Caco-2 (cell line): ENCODE measurements around the gene WDFY4. TPM values are rescaled to one million over a fixed set of nuclear protein-coding genes. Genes with fewer than 3 reads are reported as not detected.

Experiments used
- BruUV-seq: library from RNA; stranded (reverse); fragments of 400-500 nt; replicated peaks from 2 replicates; lab custom pipeline; 2021; lab: Mats Ljungman, UMichigan
- CTCF ChIA-PET: fragments of 300-600 bp; sonication (Branson Sonifier 250); formaldehyde crosslinking; loops from one replicate; lab custom pipeline; 2022; ENCODE audit warnings: antibody characterized with exemption; lab: Charles Lee
- POLR2A ChIA-PET: fragments of 300-600 bp; sonication (Branson Sonifier 250); formaldehyde crosslinking; loops from one replicate; lab custom pipeline; 2022; ENCODE audit warnings: antibody characterized with exemption; lab: Charles Lee
- DNase-seq, 2 experiments: peaks; one replicate each; pipeline versions ENCODE4 v3.0.0 to v3.0.0-alpha.2; 2020 to 2022
- H3K27me3 ChIP-seq: replicated peaks from 2 replicates; pipeline ENCODE4 v1.6.0; 2011; ENCODE audit warnings: low read length; ENCODE audit not compliant: control insufficient read depth, insufficient read depth
- H3K36me3 ChIP-seq: 2 replicates; pipeline ENCODE4 v1.5.1; 2011; ENCODE audit warnings: low read length; ENCODE audit not compliant: control insufficient read depth, insufficient read depth
- H3K4me1 ChIP-seq: fragments of 250-450 bp; sonication (Bioruptor Pico); 2 replicates; pipeline ENCODE4 v1.5.1; 2020; ENCODE audit warnings: mild to moderate bottlenecking
- H3K4me3 ChIP-seq: 2 replicates; pipeline ENCODE4 v1.5.1; 2011; ENCODE audit warnings: low read depth, mild to moderate bottlenecking, control low read depth, low read length
- H3K9me3 ChIP-seq: fragments of 250-450 bp; sonication (Bioruptor Pico); 2 replicates; pipeline ENCODE4 v1.5.1; 2020; ENCODE audit warnings: mild to moderate bottlenecking, moderate library complexity
- H3K27ac Mint-ChIP-seq: one replicate; pipeline ENCODE4 v1.8.0; 2022; ENCODE audit warnings: mixed read lengths; ENCODE audit not compliant: unreplicated experiment
- H3K27me3 Mint-ChIP-seq: one replicate; pipeline ENCODE4 v1.8.0; 2022; ENCODE audit warnings: mixed read lengths; ENCODE audit not compliant: insufficient read depth, unreplicated experiment
- H3K36me3 Mint-ChIP-seq: one replicate; pipeline ENCODE4 v1.8.0; 2022; ENCODE audit warnings: mild to moderate bottlenecking, mixed read lengths; ENCODE audit not compliant: insufficient read depth, unreplicated experiment
- H3K4me1 Mint-ChIP-seq: one replicate; pipeline ENCODE4 v1.8.0; 2022; ENCODE audit warnings: low read depth, mixed read lengths; ENCODE audit not compliant: unreplicated experiment
- H3K4me3 Mint-ChIP-seq: one replicate; pipeline ENCODE4 v1.8.0; 2022; ENCODE audit warnings: mild to moderate bottlenecking, moderate library complexity, mixed read lengths; ENCODE audit not compliant: unreplicated experiment
- H3K9me3 Mint-ChIP-seq: one replicate; pipeline ENCODE4 v1.8.0; 2022; ENCODE audit warnings: mixed read lengths; ENCODE audit not compliant: unreplicated experiment
- intact Hi-C: fragments of 100-400 bp; cut with micrococcal nuclease; formaldehyde crosslinking; loops from one replicate; pipeline ENCODE4 v1.10.0; 2022; ENCODE audit not compliant: unreplicated experiment
- total RNA-seq: library from RNA; stranded (reverse); gene quantifications from 2 replicates; pipeline ENCODE4 v1.2.3, GENCODE V29; 2022
- TF ChIP-seq, protein P1 (sequence below), 2 experiments: fragments of 200-600 bp in 1 of 2; IDR thresholded peaks; 1 replicate in 1 of 2; 2 replicates in 1 of 2; pipeline versions ENCODE4 v1.5.1 to v1.8.0; 2011 to 2022; ENCODE audit warnings: antibody characterized with exemption in 1 of 2, control low read depth in 1 of 2, inconsistent platforms in 1 of 2, low read depth in 1 of 2, low read length in 1 of 2, mild to moderate bottlenecking in 1 of 2, moderate library complexity in 1 of 2; ENCODE audit not compliant: insufficient read depth in 1 of 2, severe bottlenecking in 1 of 2, unreplicated experiment in 1 of 2

Gene WDFY4
- total RNA-seq, 1 experiment from 2014 or later = not detected

DNA sequence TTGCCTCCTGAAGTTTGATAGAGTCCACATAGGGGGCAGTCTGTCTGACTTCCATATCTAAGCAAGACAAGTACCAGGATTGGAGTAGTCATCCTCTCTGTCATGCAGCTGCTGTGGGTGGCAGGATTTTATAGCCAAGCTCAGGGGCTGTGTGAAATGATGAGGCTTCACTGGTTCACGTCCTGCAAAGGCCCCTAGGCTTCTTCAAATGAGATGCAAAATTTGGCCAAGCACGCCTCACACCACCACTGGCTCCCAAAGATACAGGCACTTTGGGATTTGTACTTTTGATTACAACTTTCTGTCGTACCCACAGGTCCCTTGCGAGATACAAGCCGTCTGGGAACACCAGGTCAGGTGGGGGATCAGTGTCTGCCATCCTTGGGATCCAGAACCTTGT lies 67.1 kb downstream of the WDFY4 start:
- intact Hi-C loops = no loop called here
- ChIA-PET CTCF (no interaction called here), POLR2A (no interaction called here)
- Histone ChIP-seq H3K36me3 (no peaks in the 10 kb centered on the region), H3K4me1 (no peaks in the 10 kb centered on the region), H3K27me3 (no peaks in the 10 kb centered on the region), H3K4me3 (no peak overlapping the region), H3K9me3 (no peaks in the 10 kb centered on the region)
- H3K27ac Mint-ChIP-seq = no peak overlapping the region
- no peak overlapping the region for H3K4me3 Mint-ChIP-seq
- H3K36me3 Mint-ChIP-seq = no peaks in the 10 kb centered on the region
- DNase-seq = no peak
- H3K27me3 Mint-ChIP-seq = peaks cover 23% of the 10 kb centered on the region
- BruUV-seq = no TSS peak
- TF ChIP-seq, protein P1, sequence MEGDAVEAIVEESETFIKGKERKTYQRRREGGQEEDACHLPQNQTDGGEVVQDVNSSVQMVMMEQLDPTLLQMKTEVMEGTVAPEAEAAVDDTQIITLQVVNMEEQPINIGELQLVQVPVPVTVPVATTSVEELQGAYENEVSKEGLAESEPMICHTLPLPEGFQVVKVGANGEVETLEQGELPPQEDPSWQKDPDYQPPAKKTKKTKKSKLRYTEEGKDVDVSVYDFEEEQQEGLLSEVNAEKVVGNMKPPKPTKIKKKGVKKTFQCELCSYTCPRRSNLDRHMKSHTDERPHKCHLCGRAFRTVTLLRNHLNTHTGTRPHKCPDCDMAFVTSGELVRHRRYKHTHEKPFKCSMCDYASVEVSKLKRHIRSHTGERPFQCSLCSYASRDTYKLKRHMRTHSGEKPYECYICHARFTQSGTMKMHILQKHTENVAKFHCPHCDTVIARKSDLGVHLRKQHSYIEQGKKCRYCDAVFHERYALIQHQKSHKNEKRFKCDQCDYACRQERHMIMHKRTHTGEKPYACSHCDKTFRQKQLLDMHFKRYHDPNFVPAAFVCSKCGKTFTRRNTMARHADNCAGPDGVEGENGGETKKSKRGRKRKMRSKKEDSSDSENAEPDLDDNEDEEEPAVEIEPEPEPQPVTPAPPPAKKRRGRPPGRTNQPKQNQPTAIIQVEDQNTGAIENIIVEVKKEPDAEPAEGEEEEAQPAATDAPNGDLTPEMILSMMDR (IDR thresholded peaks at IDR 0.05; ENCODE audit: insufficient read depth in 1 of 2, low read depth in 1 of 2, low read length in 1 of 2, severe bottlenecking in 1 of 2, unreplicated experiment in 1 of 2) = no peak
- H3K9me3 Mint-ChIP-seq = no peaks in the 10 kb centered on the region
- no peaks in the 10 kb centered on the region for H3K4me1 Mint-ChIP-seq

DNA sequence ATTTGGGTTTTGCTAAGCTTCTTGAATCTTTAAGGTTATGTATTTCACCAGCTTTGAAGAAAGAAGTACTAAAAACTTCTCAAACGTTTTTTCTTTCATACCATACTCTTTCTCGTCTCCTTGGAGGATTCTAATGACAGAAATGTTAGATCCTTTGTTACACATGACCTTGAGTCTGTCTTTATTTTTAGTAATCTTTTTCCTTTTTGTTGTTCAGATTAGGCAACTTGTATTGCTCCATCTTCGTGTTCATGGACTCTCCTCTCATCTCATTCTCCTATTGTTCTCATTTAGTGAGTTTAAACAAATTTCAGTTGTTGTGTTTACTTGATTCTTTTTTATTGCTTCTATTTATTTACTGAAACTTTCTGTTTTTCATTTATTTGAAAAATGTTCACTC lies 73.7 kb downstream of the WDFY4 start:
- Mint-ChIP-seq H3K9me3 (no peaks in the 10 kb centered on the region), H3K4me1 (no peaks in the 10 kb centered on the region), H3K4me3 (no peak overlapping the region), H3K36me3 (no peaks in the 10 kb centered on the region), H3K27me3 (peaks cover 48% of the 10 kb centered on the region), H3K27ac (no peak overlapping the region)
- no peaks in the 10 kb centered on the region for H3K4me1 ChIP-seq
- DNase-seq = no peak
- H3K27me3 ChIP-seq = peaks cover 3% of the 10 kb centered on the region
- no peaks in the 10 kb centered on the region for H3K9me3 ChIP-seq
- TF ChIP-seq, protein P1 (IDR thresholded peaks at IDR 0.05; ENCODE audit: insufficient read depth in 1 of 2, low read depth in 1 of 2, low read length in 1 of 2, severe bottlenecking in 1 of 2, unreplicated experiment in 1 of 2) = no peak
- CTCF ChIA-PET = no interaction called here
- no peak overlapping the region for H3K4me3 ChIP-seq
- POLR2A ChIA-PET = no interaction called here
- H3K36me3 ChIP-seq = no peaks in the 10 kb centered on the region
- no TSS peak for BruUV-seq
- intact Hi-C loops = no loop called here

- BruUV-seq = no TSS peak
- Histone ChIP-seq H3K27me3 (peaks cover 3% of the 10 kb centered on the region), H3K9me3 (no peaks in the 10 kb centered on the region), H3K36me3 (no peaks in the 10 kb centered on the region), H3K4me3 (no peak overlapping the region), H3K4me1 (no peaks in the 10 kb centered on the region)
- H3K36me3 Mint-ChIP-seq = no peaks in the 10 kb centered on the region
- DNase-seq = no peak
- TF ChIP-seq, protein P1 (IDR thresholded peaks at IDR 0.05; ENCODE audit: insufficient read depth in 1 of 2, low read depth in 1 of 2, low read length in 1 of 2, severe bottlenecking in 1 of 2, unreplicated experiment in 1 of 2) = no peak
- H3K4me3 Mint-ChIP-seq = no peak overlapping the region
- ChIA-PET CTCF (no interaction called here), POLR2A (no interaction called here)
- H3K27ac Mint-ChIP-seq = no peak overlapping the region
- no peaks in the 10 kb centered on the region for H3K9me3 Mint-ChIP-seq
- intact Hi-C loops = no loop called here
- H3K4me1 Mint-ChIP-seq = no peaks in the 10 kb centered on the region
- H3K27me3 Mint-ChIP-seq = peaks cover 43% of the 10 kb centered on the region
Observed at GRCh38 chr10:48759113-48759901, 74.6 kb downstream of the WDFY4 start.
